ENCODE results near the gene E2F2.

DNA sequence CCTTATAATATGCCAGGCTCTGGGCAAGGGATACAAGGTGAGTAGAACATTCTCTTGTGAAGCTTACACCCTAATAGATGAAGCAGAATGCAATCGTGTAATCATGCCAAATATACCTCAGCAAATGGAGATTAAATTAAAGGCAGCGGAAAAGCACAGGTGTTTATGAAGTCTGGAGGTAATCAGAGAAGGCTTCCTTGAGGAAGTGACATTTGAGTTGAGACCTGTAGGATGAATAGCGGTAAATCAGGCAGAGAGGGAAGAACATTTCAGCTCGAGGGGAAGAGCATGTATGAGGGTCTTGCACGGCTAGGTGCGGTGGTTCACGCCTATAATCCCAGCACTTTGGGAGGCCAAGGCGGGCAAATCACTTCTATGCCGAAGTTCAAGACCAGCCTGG lies 13.5 kb downstream of the E2F2 start:
- no peak for TF ChIP-seq POLR2A (IDR thresholded peaks at IDR 0.05)
- TF ChIP-seq, protein P1, sequence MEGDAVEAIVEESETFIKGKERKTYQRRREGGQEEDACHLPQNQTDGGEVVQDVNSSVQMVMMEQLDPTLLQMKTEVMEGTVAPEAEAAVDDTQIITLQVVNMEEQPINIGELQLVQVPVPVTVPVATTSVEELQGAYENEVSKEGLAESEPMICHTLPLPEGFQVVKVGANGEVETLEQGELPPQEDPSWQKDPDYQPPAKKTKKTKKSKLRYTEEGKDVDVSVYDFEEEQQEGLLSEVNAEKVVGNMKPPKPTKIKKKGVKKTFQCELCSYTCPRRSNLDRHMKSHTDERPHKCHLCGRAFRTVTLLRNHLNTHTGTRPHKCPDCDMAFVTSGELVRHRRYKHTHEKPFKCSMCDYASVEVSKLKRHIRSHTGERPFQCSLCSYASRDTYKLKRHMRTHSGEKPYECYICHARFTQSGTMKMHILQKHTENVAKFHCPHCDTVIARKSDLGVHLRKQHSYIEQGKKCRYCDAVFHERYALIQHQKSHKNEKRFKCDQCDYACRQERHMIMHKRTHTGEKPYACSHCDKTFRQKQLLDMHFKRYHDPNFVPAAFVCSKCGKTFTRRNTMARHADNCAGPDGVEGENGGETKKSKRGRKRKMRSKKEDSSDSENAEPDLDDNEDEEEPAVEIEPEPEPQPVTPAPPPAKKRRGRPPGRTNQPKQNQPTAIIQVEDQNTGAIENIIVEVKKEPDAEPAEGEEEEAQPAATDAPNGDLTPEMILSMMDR (IDR thresholded peaks at IDR 0.05) = no peak

Data from thyroid gland (tissue), 4 donors.